PC-3 (cell line): Measurements from ENCODE around the gene HDGFL2. TPM values are rescaled to one million over a fixed set of nuclear protein-coding genes. Genes with fewer than 3 reads are reported as not detected.

Source experiments
- ATAC-seq: fragments of 200-7000 bp; cut with Tn5 transposase; 2 replicates; pipeline ENCODE4 v1.9.1; 2020; ENCODE audit warnings: mild to moderate bottlenecking, moderate library complexity
- BruUV-seq: library from RNA; stranded (reverse); fragments of 400-500 nt; replicated peaks from 2 replicates; lab custom pipeline; 2021; lab: Mats Ljungman, UMichigan
- CTCF ChIA-PET: fragments of 300-600 bp; sonication (Branson Sonifier 250); formaldehyde crosslinking; loops from one replicate; lab custom pipeline; 2022; ENCODE audit warnings: antibody characterized with exemption; lab: Charles Lee
- POLR2A ChIA-PET: fragments of 300-600 bp; sonication (Branson Sonifier 250); formaldehyde crosslinking; loops from one replicate; lab custom pipeline; 2022; ENCODE audit warnings: antibody characterized with exemption; ENCODE audit not compliant: unreplicated experiment; lab: Charles Lee
- DNase-seq: peaks from one replicate; pipeline ENCODE4 v3.0.0-alpha.2; 2015
- H2AFZ ChIP-seq: fragments of 300-600 bp; sonication (generic); 2 replicates; pipeline ENCODE4 v1.6.0; 2016; ENCODE audit warnings: antibody characterized with exemption, low read length
- H3F3A ChIP-seq: fragments of 300-600 bp; sonication (generic); one replicate; pipeline ENCODE4 v1.6.0; 2017; ENCODE audit warnings: antibody characterized with exemption, low read length, control low read depth, mild to moderate bottlenecking; ENCODE audit not compliant: unreplicated experiment
- H3K27ac ChIP-seq: fragments of 300-600 bp; sonication (generic); 2 replicates; pipeline ENCODE4 v1.5.1; 2016; ENCODE audit warnings: mild to moderate bottlenecking, low read length
- H3K27me3 ChIP-seq: fragments of 300-600 bp; sonication (generic); 2 replicates; pipeline ENCODE4 v1.6.1; 2016; ENCODE audit warnings: low read length, mixed read lengths
- H3K36me3 ChIP-seq: fragments of 300-600 bp; sonication (generic); 2 replicates; pipeline ENCODE4 v1.6.1; 2016; ENCODE audit warnings: low read depth, mixed run types, low read length, mixed read lengths
- H3K4me1 ChIP-seq: fragments of 300-600 bp; sonication (generic); 2 replicates; pipeline ENCODE4 v1.5.1; 2016; ENCODE audit warnings: low read length; ENCODE audit not compliant: insufficient read depth
- H3K4me2 ChIP-seq: fragments of 300-600 bp; sonication (generic); 2 replicates; pipeline ENCODE4 v1.6.0; 2016; ENCODE audit warnings: low read length
- H3K4me3 ChIP-seq: fragments of 300-600 bp; sonication (generic); 2 replicates; pipeline ENCODE4 v1.5.1; 2016; ENCODE audit warnings: mild to moderate bottlenecking, low read length, mixed read lengths
- H3K79me2 ChIP-seq: fragments of 300-600 bp; sonication (generic); 2 replicates; pipeline ENCODE4 v1.6.1; 2017; ENCODE audit warnings: low read length, mixed read lengths
- H3K9ac ChIP-seq: fragments of 300-600 bp; sonication (generic); 2 replicates; pipeline ENCODE4 v1.6.0; 2016; ENCODE audit warnings: mild to moderate bottlenecking, low read length
- H3K9me2 ChIP-seq: fragments of 300-600 bp; sonication (generic); replicated peaks from 2 replicates; pipeline ENCODE4 v1.6.1; 2016; ENCODE audit warnings: mixed run types, low read length, mixed read lengths
- H3K9me3 ChIP-seq: fragments of 300-600 bp; sonication (generic); 2 replicates; pipeline ENCODE4 v1.6.1; 2016; ENCODE audit warnings: low read length, mixed read lengths
- H4K20me1 ChIP-seq: fragments of 300-600 bp; sonication (generic); 2 replicates; pipeline ENCODE4 v1.6.1; 2016; ENCODE audit warnings: low read length, mixed read lengths
- CTCF ChIP-seq: fragments of 300-600 bp; sonication (generic); conservative IDR thresholded peaks from 2 replicates; pipeline ENCODE4 v1.5.1; 2017; ENCODE audit warnings: antibody characterized with exemption, low read depth, mild to moderate bottlenecking, low read length
- EZH2 ChIP-seq: fragments of 300-600 bp; sonication (generic); IDR thresholded peaks from one replicate; pipeline ENCODE4 v1.6.1; 2017; ENCODE audit warnings: antibody characterized with exemption, mild to moderate bottlenecking, low read length; ENCODE audit not compliant: unreplicated experiment
- EZH2phosphoT487 ChIP-seq: fragments of 300-600 bp; sonication (generic); IDR thresholded peaks from 2 replicates; pipeline ENCODE4 v1.6.1; 2018; ENCODE audit warnings: mild to moderate bottlenecking, antibody characterized with exemption, low read length, borderline replicate concordance
- intact Hi-C: fragments of 100-400 bp; cut with micrococcal nuclease; formaldehyde crosslinking; loops from 2 replicates; pipeline ENCODE4 v1.9.0; 2023
- total RNA-seq: library from RNA; depleted of rRNA; stranded (reverse); fragments of >200 nt; gene quantifications from 2 replicates; pipeline ENCODE4 v1.2.3, GENCODE V29; 2014

The HDGFL2 gene
- total RNA-seq, 1 experiment from 2014 or later, result 111 TPM

- Histone ChIP-seq H3K4me1 (no peaks in the 10 kb centered on the region; the same call in 1 of the 2 replicates), H2AFZ (no peak overlapping the region), H3F3A (no peaks in the 10 kb centered on the region), H3K9me2 (no peaks in the 10 kb centered on the region), H3K79me2 (peaks cover 17% of the 10 kb centered on the region), H3K27ac (no peak overlapping the region), H3K36me3 (no peaks in the 10 kb centered on the region), H3K4me3 (no peak overlapping the region), H3K9ac (no peak overlapping the region), H4K20me1 (no peaks in the 10 kb centered on the region), H3K4me2 (no peak overlapping the region), H3K9me3 (no peaks in the 10 kb centered on the region), H3K27me3 (no peaks in the 10 kb centered on the region)
- intact Hi-C loops, result no loop called here
- ChIA-PET CTCF (no interaction called here), POLR2A (no interaction called here)
- TF ChIP-seq CTCF (no peak), EZH2phosphoT487 (no peak), EZH2 (no peak)
- DNase-seq (no peak), ATAC-seq (no peak)
- no TSS peak for BruUV-seq
These were observed 19.7 kb upstream of the HDGFL2 start for GRCh38 chr19:4452230-4452990.

DNA sequence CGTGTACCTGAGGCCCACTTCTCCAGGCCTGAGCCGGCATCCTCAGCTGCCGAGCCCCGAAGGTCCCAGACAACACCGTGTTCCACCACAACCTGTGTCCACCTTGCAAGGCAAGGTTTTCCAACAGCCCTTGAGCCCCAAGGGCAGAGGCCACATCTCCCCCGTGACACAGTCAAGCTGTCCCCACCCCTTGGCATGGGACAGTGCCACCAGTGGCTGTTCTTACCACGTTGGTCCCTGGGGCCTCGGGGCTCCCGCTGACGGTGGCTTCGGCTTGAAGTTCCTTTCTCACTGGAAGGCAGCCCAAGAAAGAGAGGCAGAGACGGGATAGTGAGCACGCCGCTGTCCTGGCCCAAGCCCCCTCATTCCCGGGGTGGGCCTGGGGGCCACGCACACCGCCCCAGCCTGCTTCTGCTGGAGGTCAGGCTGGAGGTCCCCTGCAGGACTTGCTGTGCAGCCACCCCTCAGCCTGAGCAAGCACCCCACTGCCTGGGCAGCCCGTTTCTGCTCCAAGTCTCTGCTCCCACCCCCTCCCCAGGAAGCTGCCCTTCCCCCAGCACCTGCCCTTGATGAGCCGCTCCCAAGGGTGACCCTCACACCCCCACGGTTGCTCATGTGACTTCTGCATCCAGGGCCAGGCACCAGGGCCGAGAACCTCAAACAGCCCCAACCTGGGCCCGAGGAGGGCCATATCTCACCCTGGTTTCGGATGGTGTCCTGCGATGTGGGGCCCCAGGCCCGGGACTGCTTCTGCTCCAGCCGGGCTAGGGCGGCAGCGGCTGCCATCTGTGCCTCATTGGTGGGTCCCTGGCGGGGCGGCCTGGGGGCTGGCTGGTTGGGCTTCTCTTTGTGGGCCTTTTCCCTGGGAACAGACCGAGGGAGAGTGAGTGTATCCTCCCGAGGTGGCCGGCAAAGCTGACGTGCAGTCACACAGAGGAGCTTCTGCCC is 18.6 kb upstream of the HDGFL2 start:
- Histone ChIP-seq H3K9ac (no peak overlapping the region), H3K27ac (no peak overlapping the region), H4K20me1 (no peaks in the 10 kb centered on the region), H3K4me3 (no peak overlapping the region), H3K9me3 (no peaks in the 10 kb centered on the region), H3K27me3 (no peaks in the 10 kb centered on the region), H3K36me3 (no peaks in the 10 kb centered on the region), H3K4me2 (no peak overlapping the region), H3F3A (no peaks in the 10 kb centered on the region), H3K79me2 (peaks cover 17% of the 10 kb centered on the region), H3K4me1 (no peaks in the 10 kb centered on the region; the same call in 1 of the 2 replicates), H3K9me2 (no peaks in the 10 kb centered on the region), H2AFZ (no peak overlapping the region)
- ChIA-PET POLR2A (no interaction called here), CTCF (no interaction called here)
- intact Hi-C loops, result no loop called here
- ATAC-seq (no peak), DNase-seq (no peak)
- TF ChIP-seq CTCF (no peak), EZH2 (no peak), EZH2phosphoT487 (no peak)
- no TSS peak for BruUV-seq
